Coronary artery (tissue), 2 donors: Measurements from ENCODE around the gene AGMO.
A peak's percentile ranks its signal among the peaks of the same experiment; 100 is the strongest.

ENCODE experiments used
- DNase-seq: peaks from one replicate; pipeline ENCODE4 v3.0.0-alpha.2; 2017; ENCODE audit warnings: low spot score
- H3K27ac ChIP-seq, 2 donors: fragments of 200-600 bp; sonication (generic); one replicate each; pipeline ENCODE4 v1.5.1; 2016 to 2019
- H3K4me3 ChIP-seq: fragments of 200-600 bp; sonication (generic); 2 replicates; pipeline ENCODE4 v1.5.1; 2016; ENCODE audit warnings: mild to moderate bottlenecking, moderate library complexity
- TF ChIP-seq, protein P1 (sequence below): fragments of 200-600 bp; sonication (generic); IDR thresholded peaks from one replicate; pipeline ENCODE4 v1.5.1; 2019; ENCODE audit warnings: antibody characterized with exemption

AGMO gene

DNA sequence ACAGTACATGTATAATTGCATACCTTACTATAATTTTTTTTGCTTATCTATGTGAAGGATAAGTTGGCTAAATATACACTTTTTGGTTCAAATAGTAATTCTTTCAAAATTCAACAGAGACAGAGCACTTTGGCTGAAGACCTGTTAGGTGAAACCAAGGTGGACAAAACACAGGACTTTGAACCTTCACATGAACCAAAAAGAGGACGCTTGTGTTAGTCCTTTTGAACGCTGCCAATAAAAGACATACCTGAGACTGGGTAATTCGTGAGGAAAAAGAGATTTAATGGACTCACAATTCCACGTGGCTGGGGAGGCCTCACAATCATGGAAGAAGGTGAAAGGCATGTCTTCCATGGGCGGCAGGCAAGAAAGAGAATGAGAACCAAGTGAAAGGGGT, 4.7 kb upstream of the AGMO start:
- Histone ChIP-seq H3K4me3 (no peak overlapping the region), H3K27ac (no peak overlapping the region)
- DNase-seq: no peak
- TF ChIP-seq, protein P1, sequence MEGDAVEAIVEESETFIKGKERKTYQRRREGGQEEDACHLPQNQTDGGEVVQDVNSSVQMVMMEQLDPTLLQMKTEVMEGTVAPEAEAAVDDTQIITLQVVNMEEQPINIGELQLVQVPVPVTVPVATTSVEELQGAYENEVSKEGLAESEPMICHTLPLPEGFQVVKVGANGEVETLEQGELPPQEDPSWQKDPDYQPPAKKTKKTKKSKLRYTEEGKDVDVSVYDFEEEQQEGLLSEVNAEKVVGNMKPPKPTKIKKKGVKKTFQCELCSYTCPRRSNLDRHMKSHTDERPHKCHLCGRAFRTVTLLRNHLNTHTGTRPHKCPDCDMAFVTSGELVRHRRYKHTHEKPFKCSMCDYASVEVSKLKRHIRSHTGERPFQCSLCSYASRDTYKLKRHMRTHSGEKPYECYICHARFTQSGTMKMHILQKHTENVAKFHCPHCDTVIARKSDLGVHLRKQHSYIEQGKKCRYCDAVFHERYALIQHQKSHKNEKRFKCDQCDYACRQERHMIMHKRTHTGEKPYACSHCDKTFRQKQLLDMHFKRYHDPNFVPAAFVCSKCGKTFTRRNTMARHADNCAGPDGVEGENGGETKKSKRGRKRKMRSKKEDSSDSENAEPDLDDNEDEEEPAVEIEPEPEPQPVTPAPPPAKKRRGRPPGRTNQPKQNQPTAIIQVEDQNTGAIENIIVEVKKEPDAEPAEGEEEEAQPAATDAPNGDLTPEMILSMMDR: no peak

DNA sequence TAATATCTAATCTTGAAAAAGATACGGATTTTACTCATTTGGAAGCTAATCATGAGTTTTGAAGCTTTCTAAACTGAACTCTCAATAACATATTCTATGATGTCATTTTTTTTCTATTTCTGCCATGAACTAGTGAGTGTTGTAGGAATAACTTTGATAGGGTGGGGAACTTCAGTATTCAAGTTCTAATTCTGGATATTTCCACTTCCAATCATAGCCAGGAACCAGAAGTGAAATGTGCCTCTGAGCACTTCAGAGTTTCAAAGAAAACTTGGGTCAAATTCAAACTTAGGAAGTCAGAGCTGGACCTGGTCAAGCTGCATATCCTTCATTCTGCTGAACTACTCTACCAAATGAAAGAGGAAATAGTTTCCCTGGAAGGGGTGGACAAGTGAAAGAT, 847 bp downstream of the AGMO start:
- DNase-seq: no peak
- H3K27ac ChIP-seq: peak overlapping the region in 1 of 2 donors; percentile 64
- peak overlapping the region; percentile 54 for H3K4me3 ChIP-seq
- TF ChIP-seq, protein P1: no peak

DNA sequence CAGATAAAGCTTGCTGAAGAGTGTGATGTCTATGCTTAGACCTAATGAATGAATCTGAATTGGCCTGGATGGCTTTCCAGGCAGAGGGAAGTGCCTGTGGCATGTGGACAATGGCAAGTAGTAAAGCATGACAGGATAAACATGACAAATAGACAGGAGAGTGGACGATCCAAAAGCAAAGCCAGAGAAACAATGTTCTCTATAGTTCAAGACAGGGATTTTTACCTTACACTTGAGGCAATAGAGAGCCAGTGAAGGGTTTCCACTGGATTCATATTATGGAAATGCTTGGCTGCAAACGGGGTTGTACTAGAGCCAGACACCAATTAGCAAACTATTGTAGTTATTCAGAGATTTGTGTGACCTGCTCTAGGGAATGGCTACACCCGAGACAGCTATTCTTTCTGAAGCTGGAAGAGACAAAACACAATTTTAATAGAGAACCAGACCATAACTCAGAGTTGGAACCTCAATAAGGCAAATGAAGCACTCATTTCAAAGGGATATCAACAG, 2.3 kb downstream of the AGMO start:
- no peak for DNase-seq
- TF ChIP-seq, protein P1: no peak
- H3K4me3 ChIP-seq: no peak overlapping the region
- H3K27ac ChIP-seq: peak overlapping the region in 1 of 2 donors; percentile 45

DNA sequence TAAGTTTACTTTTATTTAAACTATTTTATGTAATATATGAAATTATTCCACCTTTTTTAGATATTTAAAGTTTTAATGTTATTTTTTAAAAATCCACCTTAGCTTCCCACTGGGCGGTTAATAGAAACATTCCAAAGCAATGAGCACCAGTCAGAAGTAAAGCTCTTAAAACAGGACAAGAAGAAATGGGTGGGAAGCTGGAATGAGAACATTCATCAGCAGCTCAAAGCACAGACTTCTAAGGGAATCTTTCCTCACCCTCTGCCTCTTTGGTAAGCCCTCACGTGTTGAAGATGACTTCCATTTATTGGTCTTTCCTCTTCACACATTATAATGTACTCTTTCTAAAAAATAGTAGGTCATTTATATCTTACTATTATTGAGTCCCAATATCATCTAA, 3.1 kb downstream of the AGMO start:
- no peak overlapping the region for H3K4me3 ChIP-seq
- H3K27ac ChIP-seq: no peak overlapping the region
- TF ChIP-seq, protein P1: no peak
- DNase-seq: no peak

DNA sequence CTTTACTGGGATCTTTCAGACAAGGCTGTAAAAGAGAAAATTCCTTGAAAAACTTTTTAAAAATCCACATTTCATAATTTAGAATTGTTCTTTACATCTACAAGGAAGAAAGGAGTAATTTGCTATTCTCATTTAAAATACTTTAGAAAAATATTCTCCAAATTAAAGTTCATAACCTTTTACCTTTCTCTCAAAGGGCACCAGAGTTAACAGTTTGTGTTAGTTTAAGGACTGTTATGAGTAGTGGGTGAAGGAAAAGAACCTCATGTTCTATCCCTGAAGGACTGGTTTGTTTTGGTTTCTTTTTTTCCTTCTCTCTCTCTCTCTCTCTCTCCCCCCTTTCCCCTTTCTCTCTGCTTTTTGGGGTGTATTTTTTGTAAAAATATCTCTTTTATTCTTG, 4.1 kb downstream of the AGMO start:
- H3K27ac ChIP-seq: peak overlapping the region in 1 of 2 donors; percentile 9
- TF ChIP-seq, protein P1: no peak
- DNase-seq: no peak
- H3K4me3 ChIP-seq: peak overlapping the region; percentile 51

DNA sequence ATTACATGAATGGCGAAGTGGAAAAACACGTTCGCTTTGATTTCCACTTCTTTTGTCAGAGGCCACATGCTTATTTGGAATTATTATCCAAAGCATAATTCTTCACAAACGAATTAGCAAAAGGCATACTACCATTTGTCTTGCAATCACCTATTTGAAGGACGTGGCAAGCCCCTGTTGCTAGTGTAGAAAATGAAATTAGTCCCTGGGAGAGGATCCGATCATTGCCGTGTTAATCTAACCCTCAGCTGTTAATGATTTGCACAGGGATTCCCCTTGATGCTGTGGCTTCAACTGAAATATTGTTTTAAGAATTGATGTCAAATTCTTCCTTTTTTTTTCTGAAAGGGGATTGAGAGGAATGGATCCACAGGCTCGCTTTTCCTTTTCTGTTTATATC, 4.6 kb downstream of the AGMO start:
- H3K4me3 ChIP-seq: peak overlapping the region; percentile 51
- TF ChIP-seq, protein P1: no peak
- no peak for DNase-seq
- peak overlapping the region in 1 of 2 donors; percentile 25 for H3K27ac ChIP-seq

DNA sequence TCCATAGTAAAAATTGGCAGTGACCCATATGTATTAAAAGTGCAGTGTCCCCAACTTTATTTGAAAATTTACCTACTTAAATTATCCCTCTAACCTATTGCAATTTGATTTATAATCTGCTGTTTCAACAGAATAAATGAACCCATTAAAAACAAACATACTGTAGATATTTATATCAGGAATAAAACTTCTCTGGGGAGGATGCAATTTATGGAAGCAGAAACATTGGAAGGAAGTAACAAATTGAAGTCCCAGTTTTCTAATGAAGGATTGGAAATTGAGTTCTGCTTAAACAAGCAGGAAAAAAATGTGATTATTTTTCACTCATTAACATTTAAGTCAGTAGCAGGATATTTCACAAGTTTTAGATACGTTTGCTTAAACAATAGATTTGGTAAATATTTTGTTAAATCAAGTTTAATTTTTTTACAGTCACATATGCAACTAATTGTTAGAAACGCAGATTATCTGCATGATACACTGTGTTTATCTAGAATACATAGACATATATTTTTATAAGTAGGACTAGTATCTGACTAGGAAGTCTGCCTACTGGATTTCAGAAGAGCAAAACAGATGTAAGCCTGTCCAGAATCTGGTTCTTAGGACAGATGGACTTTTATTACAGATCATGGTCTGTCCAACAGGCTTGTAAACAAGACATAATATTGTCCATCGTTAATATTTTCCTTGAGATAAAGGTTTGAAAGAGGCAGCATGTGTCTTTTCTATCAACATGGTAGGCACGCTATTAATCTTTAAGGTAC, 5.3 kb downstream of the AGMO start:
- Histone ChIP-seq H3K27ac (peak overlapping the region in 1 of 2 donors; percentile 25), H3K4me3 (peak overlapping the region; percentile 51)
- DNase-seq: no peak
- TF ChIP-seq, protein P1: no peak
